ENCODE results near the gene SEC14L1. TPM values are rescaled to one million over a fixed set of nuclear protein-coding genes. Genes with fewer than 3 reads are reported as not detected.

SEC14L1 gene
- total and polyA plus RNA-seq, 8 donors: 3.2 to 106 (median 43.9) TPM

- WGBS, 5 donors: 79 to 88% (median 87%) methylated on average over 18 of the region's 18 CpGs
- Histone ChIP-seq H3K36me3 (no peaks in the 10 kb centered on the region), H3K9me3 (no peaks in the 10 kb centered on the region), H3K4me3 (no peak overlapping the region), H3K4me1 (peaks cover 39 to 71% (median 58%) of the 10 kb centered on the region in 4 donors), H3K27me3 (no peaks in the 10 kb centered on the region), H3K27ac (peak overlapping the region in 4 of 5 donors; percentile 71 to 82 (median 80))
- DNase-seq: no peak
- TF ChIP-seq EP300 (IDR thresholded peaks at IDR 0.05) (no peak), POLR2AphosphoS5 (IDR thresholded peaks at IDR 0.05) (peak in 1 of 3 donors; percentile 11)
- intact Hi-C loops (cut with DNase I; ENCODE audit: low total_unique reads): no loop called here
These were observed 22.4 kb upstream of the SEC14L1 start for GRCh38 chr17:77118251-77118928.

GRCh38 chr17:77119668-77120301 lies 21.0 kb upstream of the SEC14L1 start:
- Histone ChIP-seq H3K27me3 (no peaks in the 10 kb centered on the region), H3K27ac (peak overlapping the region; percentile 23 to 82 (median 77))
- 56 to 72% (median 62%) methylated on average over 10 of the region's 10 CpGs for WGBS, 5 donors

GRCh38 chr17:77120868-77121267 lies 19.9 kb upstream of the SEC14L1 start:
- Histone ChIP-seq H3K4me1 (peaks cover 52 to 85% (median 75%) of the 10 kb centered on the region in 4 donors), H3K4me3 (no peak overlapping the region), H3K9me3 (no peaks in the 10 kb centered on the region), H3K27ac (peak overlapping the region; percentile 41 to 82 (median 77)), H3K36me3 (no peaks in the 10 kb centered on the region), H3K27me3 (no peaks in the 10 kb centered on the region)
- intact Hi-C loops (cut with DNase I; ENCODE audit: low total_unique reads): no loop called here
- 44 to 50% (median 47%) methylated on average over 7 of the region's 7 CpGs for WGBS, 5 donors
- no peak for TF ChIP-seq POLR2A (IDR thresholded peaks at IDR 0.05)
- no peak for TF ChIP-seq POLR2AphosphoS5 (IDR thresholded peaks at IDR 0.05)
- no peak for TF ChIP-seq CTCF (IDR thresholded peaks at IDR 0.05)
- no peak for TF ChIP-seq EP300 (IDR thresholded peaks at IDR 0.05)
- no peak for DNase-seq

More at GRCh38 chr17:77119668-77120301, 21.0 kb upstream of the SEC14L1 start:
- DNase-seq: no peak
- peaks cover 48 to 85% (median 71%) of the 10 kb centered on the region in 4 donors for H3K4me1 ChIP-seq
- intact Hi-C loops (cut with DNase I; ENCODE audit: low total_unique reads): no loop called here
- no peaks in the 10 kb centered on the region for H3K9me3 ChIP-seq
- TF ChIP-seq CTCF (IDR thresholded peaks at IDR 0.05) (no peak), EP300 (IDR thresholded peaks at IDR 0.05) (no peak), POLR2AphosphoS5 (IDR thresholded peaks at IDR 0.05) (no peak), POLR2A (IDR thresholded peaks at IDR 0.05) (no peak)
- no peaks in the 10 kb centered on the region for H3K36me3 ChIP-seq
- no peak overlapping the region for H3K4me3 ChIP-seq

- DNase-seq: peak; percentile 65 to 75
- H3K27ac ChIP-seq: peak overlapping the region; percentile 75 to 82 (median 77)
These were observed 16.4 kb upstream of the SEC14L1 start for GRCh38 chr17:77124192-77124889.

GRCh38 chr17:77125432-77125901 lies 15.3 kb upstream of the SEC14L1 start:
- Histone ChIP-seq H3K27me3 (no peaks in the 10 kb centered on the region), H3K4me1 (peaks cover 63 to 97% (median 79%) of the 10 kb centered on the region in 4 donors), H3K4me3 (no peak overlapping the region), H3K27ac (peak overlapping the region in 4 of 5 donors; percentile 75 to 82 (median 82)), H3K9me3 (no peaks in the 10 kb centered on the region), H3K36me3 (no peaks in the 10 kb centered on the region)
- intact Hi-C loops (cut with DNase I; ENCODE audit: low total_unique reads): no loop called here
- TF ChIP-seq EP300 (IDR thresholded peaks at IDR 0.05) (no peak), POLR2A (IDR thresholded peaks at IDR 0.05) (no peak), POLR2AphosphoS5 (IDR thresholded peaks at IDR 0.05) (peak in 1 of 3 donors; percentile 7)
- DNase-seq: peak in 1 of 2 donors; percentile 36
- 50 to 63% (median 59%) methylated on average over 8 of the region's 8 CpGs for WGBS, 5 donors

More at GRCh38 chr17:77124192-77124889, 16.4 kb upstream of the SEC14L1 start:
- Histone ChIP-seq H3K4me1 (peaks cover 53 to 94% (median 76%) of the 10 kb centered on the region in 4 donors), H3K4me3 (no peak overlapping the region), H3K27me3 (no peaks in the 10 kb centered on the region), H3K9me3 (no peaks in the 10 kb centered on the region), H3K36me3 (no peaks in the 10 kb centered on the region)
- TF ChIP-seq POLR2A (IDR thresholded peaks at IDR 0.05) (no peak), POLR2AphosphoS5 (IDR thresholded peaks at IDR 0.05) (peak in 2 of 3 donors; percentile 53 to 63), EP300 (IDR thresholded peaks at IDR 0.05) (peak; percentile 36)
- intact Hi-C loops (cut with DNase I; ENCODE audit: low total_unique reads): no loop called here
- WGBS, 5 donors: 26 to 41% (median 31%) methylated on average over 15 of the region's 15 CpGs
